HUES6 (cell line): ENCODE results near the gene LDLRAD3.

ENCODE experiments used
- H3K27ac ChIP-seq: 2 replicates; pipeline ENCODE4 v1.7.0; 2013; ENCODE audit warnings: low read depth, mild to moderate bottlenecking, low read length, inconsistent platforms
- H3K27me3 ChIP-seq: 2 replicates; pipeline ENCODE4 v1.6.1; 2013; ENCODE audit warnings: low read length; ENCODE audit not compliant: control insufficient read depth, insufficient read depth
- H3K36me3 ChIP-seq: 2 replicates; pipeline ENCODE4 v1.6.1; 2013; ENCODE audit warnings: low read length; ENCODE audit not compliant: control insufficient read depth, insufficient read depth
- H3K4me1 ChIP-seq: 2 replicates; pipeline ENCODE4 v1.6.1; 2013; ENCODE audit warnings: low read length; ENCODE audit not compliant: control insufficient read depth, insufficient read depth
- H3K4me3 ChIP-seq: 2 replicates; pipeline ENCODE4 v1.5.1; 2013; ENCODE audit warnings: low read depth, low read length
- H3K9ac ChIP-seq: one replicate; pipeline ENCODE4 v1.6.1; 2013; ENCODE audit warnings: mild to moderate bottlenecking, low read length
- H3K9me3 ChIP-seq: 2 replicates; pipeline ENCODE4 v1.6.1; 2013; ENCODE audit warnings: low read depth, low read length; ENCODE audit not compliant: control insufficient read depth, insufficient read depth

LDLRAD3 gene

GRCh38 chr11:36214480-36214879 lies 270.6 kb downstream of the LDLRAD3 start:
- Histone ChIP-seq H3K27ac (no peak overlapping the region), H3K9me3 (peaks cover 3% of the 10 kb centered on the region; the same call in 1 of the 2 replicates), H3K4me1 (no peaks in the 10 kb centered on the region), H3K36me3 (0 out of 2 replicates have a peak, but pooled peaks cover 4% of the 10 kb centered on the region), H3K9ac (no peak overlapping the region), H3K27me3 (no peaks in the 10 kb centered on the region), H3K4me3 (no peak overlapping the region)

- Histone ChIP-seq H3K4me1 (no peaks in the 10 kb centered on the region), H3K36me3 (0 out of 2 replicates have a peak, but pooled peaks cover 4% of the 10 kb centered on the region), H3K27ac (no peak overlapping the region), H3K4me3 (no peak overlapping the region), H3K9me3 (peaks cover 8% of the 10 kb centered on the region), H3K9ac (no peak overlapping the region), H3K27me3 (no peaks in the 10 kb centered on the region)
Measured at GRCh38 chr11:36214976-36215692, 271.3 kb downstream of the LDLRAD3 start.

GRCh38 chr11:36215693-36216060 lies 271.8 kb downstream of the LDLRAD3 start:
- no peaks in the 10 kb centered on the region for H3K27me3 ChIP-seq
- no peak overlapping the region for H3K27ac ChIP-seq
- H3K9ac ChIP-seq = no peak overlapping the region
- H3K4me1 ChIP-seq = no peaks in the 10 kb centered on the region
- H3K4me3 ChIP-seq = no peak overlapping the region
- peaks cover 13% of the 10 kb centered on the region for H3K9me3 ChIP-seq
- H3K36me3 ChIP-seq = 0 out of 2 replicates have a peak, but pooled peaks cover 4% of the 10 kb centered on the region

GRCh38 chr11:36216061-36216615 lies 272.3 kb downstream of the LDLRAD3 start:
- Histone ChIP-seq H3K36me3 (0 out of 2 replicates have a peak, but pooled peaks cover 4% of the 10 kb centered on the region), H3K9me3 (peaks cover 13% of the 10 kb centered on the region), H3K27me3 (no peaks in the 10 kb centered on the region), H3K4me1 (no peaks in the 10 kb centered on the region), H3K27ac (no peak overlapping the region), H3K4me3 (no peak overlapping the region), H3K9ac (no peak overlapping the region)

GRCh38 chr11:36218283-36218921 lies 274.5 kb downstream of the LDLRAD3 start:
- H3K27ac ChIP-seq = no peak overlapping the region
- peaks cover 13% of the 10 kb centered on the region for H3K9me3 ChIP-seq
- 0 out of 2 replicates have a peak, but pooled peaks cover 4% of the 10 kb centered on the region for H3K36me3 ChIP-seq
- H3K27me3 ChIP-seq = no peaks in the 10 kb centered on the region
- no peak overlapping the region for H3K4me3 ChIP-seq
- H3K4me1 ChIP-seq = no peaks in the 10 kb centered on the region
- H3K9ac ChIP-seq = no peak overlapping the region

GRCh38 chr11:36219996-36220395 lies 276.1 kb downstream of the LDLRAD3 start:
- Histone ChIP-seq H3K27me3 (no peaks in the 10 kb centered on the region), H3K36me3 (0 out of 2 replicates have a peak, but pooled peaks cover 4% of the 10 kb centered on the region), H3K9ac (no peak overlapping the region), H3K4me3 (no peak overlapping the region), H3K27ac (no peak overlapping the region), H3K9me3 (peaks cover 13% of the 10 kb centered on the region), H3K4me1 (no peaks in the 10 kb centered on the region)

GRCh38 chr11:36222831-36223635 lies 279.2 kb downstream of the LDLRAD3 start:
- no peak overlapping the region for H3K9ac ChIP-seq
- no peak overlapping the region for H3K27ac ChIP-seq
- H3K27me3 ChIP-seq = no peaks in the 10 kb centered on the region
- no peaks in the 10 kb centered on the region for H3K4me1 ChIP-seq
- H3K4me3 ChIP-seq = no peak overlapping the region
- peaks cover 13% of the 10 kb centered on the region for H3K9me3 ChIP-seq
- H3K36me3 ChIP-seq = 0 out of 2 replicates have a peak, but pooled peaks cover 4% of the 10 kb centered on the region

- no peak overlapping the region for H3K4me3 ChIP-seq
- H3K4me1 ChIP-seq = no peaks in the 10 kb centered on the region
- no peaks in the 10 kb centered on the region for H3K27me3 ChIP-seq
- H3K36me3 ChIP-seq = no peaks in the 10 kb centered on the region
- no peak overlapping the region for H3K9ac ChIP-seq
- H3K27ac ChIP-seq = no peak overlapping the region
- H3K9me3 ChIP-seq = peaks cover 10% of the 10 kb centered on the region
Measured at GRCh38 chr11:36224209-36224882, 280.5 kb downstream of the LDLRAD3 start.

- Histone ChIP-seq H3K4me1 (no peaks in the 10 kb centered on the region), H3K9ac (no peak overlapping the region), H3K4me3 (no peak overlapping the region), H3K27ac (no peak overlapping the region), H3K9me3 (no peaks in the 10 kb centered on the region), H3K27me3 (no peaks in the 10 kb centered on the region), H3K36me3 (no peaks in the 10 kb centered on the region)
Measured at GRCh38 chr11:36227044-36227443, 283.2 kb downstream of the LDLRAD3 start.

GRCh38 chr11:36228689-36229088 lies 284.8 kb downstream of the LDLRAD3 start:
- Histone ChIP-seq H3K36me3 (peaks cover 4% of the 10 kb centered on the region; the same call in 1 of the 2 replicates), H3K27ac (no peak overlapping the region), H3K4me1 (no peaks in the 10 kb centered on the region), H3K9ac (no peak overlapping the region), H3K27me3 (no peaks in the 10 kb centered on the region), H3K9me3 (no peaks in the 10 kb centered on the region), H3K4me3 (no peak overlapping the region)
